ENCODE results near the gene SORCS3.

DNA sequence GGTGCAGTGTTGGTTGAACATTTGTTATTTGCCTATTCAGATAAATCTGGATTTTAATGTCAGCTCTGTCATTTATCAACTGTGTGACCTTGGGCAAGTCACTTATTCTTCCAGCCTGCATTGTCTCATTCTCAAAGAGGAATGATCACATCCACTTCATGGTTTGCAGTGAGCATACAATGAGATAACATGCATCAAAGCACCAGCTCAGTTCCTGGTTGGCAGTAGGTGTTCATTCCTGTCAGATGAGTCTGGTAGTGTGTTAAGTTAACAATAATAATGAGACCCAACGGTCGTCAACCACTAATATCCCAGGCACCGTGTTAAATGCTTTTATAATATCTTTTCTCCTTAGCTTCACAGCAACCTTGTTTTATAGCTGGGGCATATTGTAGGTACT is 137.3 kb downstream of the SORCS3 start:
- TF ChIP-seq, protein P1, sequence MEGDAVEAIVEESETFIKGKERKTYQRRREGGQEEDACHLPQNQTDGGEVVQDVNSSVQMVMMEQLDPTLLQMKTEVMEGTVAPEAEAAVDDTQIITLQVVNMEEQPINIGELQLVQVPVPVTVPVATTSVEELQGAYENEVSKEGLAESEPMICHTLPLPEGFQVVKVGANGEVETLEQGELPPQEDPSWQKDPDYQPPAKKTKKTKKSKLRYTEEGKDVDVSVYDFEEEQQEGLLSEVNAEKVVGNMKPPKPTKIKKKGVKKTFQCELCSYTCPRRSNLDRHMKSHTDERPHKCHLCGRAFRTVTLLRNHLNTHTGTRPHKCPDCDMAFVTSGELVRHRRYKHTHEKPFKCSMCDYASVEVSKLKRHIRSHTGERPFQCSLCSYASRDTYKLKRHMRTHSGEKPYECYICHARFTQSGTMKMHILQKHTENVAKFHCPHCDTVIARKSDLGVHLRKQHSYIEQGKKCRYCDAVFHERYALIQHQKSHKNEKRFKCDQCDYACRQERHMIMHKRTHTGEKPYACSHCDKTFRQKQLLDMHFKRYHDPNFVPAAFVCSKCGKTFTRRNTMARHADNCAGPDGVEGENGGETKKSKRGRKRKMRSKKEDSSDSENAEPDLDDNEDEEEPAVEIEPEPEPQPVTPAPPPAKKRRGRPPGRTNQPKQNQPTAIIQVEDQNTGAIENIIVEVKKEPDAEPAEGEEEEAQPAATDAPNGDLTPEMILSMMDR (IDR thresholded peaks at IDR 0.05) = no peak
- no peak for TF ChIP-seq EZH2 (IDR thresholded peaks at IDR 0.05)
- no peak for TF ChIP-seq EZH2phosphoT487 (IDR thresholded peaks at IDR 0.05)

All from neural progenitor cell (in vitro differentiated cells).